ENCODE measurements around the gene TSPAN11. TPM values are rescaled to one million over a fixed set of nuclear protein-coding genes. Genes with fewer than 3 reads are reported as not detected.

TSPAN11 gene
- total and polyA plus RNA-seq, 2 donors (not counting 1 experiment from before 2014, with no cell fraction given): not detected

DNA sequence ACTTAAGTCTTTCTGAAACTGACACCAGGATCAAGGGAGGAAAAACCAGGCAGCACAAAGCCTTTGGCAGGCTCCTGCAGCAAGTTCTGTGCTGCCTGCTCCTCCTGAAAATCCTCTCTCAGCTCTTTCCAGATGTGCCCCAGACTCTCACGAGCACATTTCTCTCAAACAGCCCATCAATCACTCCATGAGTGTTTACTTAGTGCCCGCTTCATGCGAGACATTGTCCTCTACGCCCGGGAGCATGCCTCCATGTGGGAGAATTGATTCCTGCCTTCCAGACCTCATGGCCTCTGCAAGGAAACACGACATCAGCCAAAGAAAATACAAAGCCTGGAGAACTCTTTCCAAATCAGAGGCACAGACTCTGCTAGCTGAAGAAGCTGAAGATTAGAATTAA is 46.5 kb upstream of the TSPAN11 start:
- Histone ChIP-seq H3K79me2 (ENCODE audit: control insufficient read depth, insufficient read depth, low read length) (no peaks in the 10 kb centered on the region), H3K36me3 (replicated peaks in 1 of 2; ENCODE audit: control extremely low read depth in 1 of 2, control insufficient read depth in 1 of 2, extremely low read depth in 1 of 2, insufficient read depth in 2 of 2, low read length in 1 of 2) (no peaks in the 10 kb centered on the region), H3K27me3 (replicated peaks in 1 of 4; ENCODE audit: control extremely low read depth in 1 of 4, control insufficient read depth in 3 of 4, insufficient read depth in 4 of 4, low read length in 3 of 4) (peaks cover 0 to 11% (median 0%) of the 10 kb centered on the region in 4 experiments), H3K4me2 (replicated peaks; ENCODE audit: low read depth, low read length, poor library complexity, severe bottlenecking) (no peak overlapping the region), H3K4me3 (ENCODE audit: control extremely low read depth in 1 of 5, extremely low read depth in 1 of 5, insufficient read depth in 1 of 5, low read depth in 2 of 5, low read length in 4 of 5) (no peak overlapping the region), H3K4me1 (ENCODE audit: control insufficient read depth in 2 of 2, insufficient read depth in 2 of 2, low read length in 2 of 2) (no peaks in the 10 kb centered on the region), H2AFZ (ENCODE audit: insufficient read depth, low read depth, low read length, poor library complexity, severe bottlenecking) (no peak overlapping the region), H4K20me1 (ENCODE audit: control insufficient read depth, insufficient read depth, low read length, poor library complexity, severe bottlenecking) (no peaks in the 10 kb centered on the region), H3K9me3 (ENCODE audit: control extremely low read depth in 1 of 3, control insufficient read depth in 2 of 3, insufficient read depth in 1 of 3, low read length in 2 of 3) (no peaks in the 10 kb centered on the region), H3K9ac (ENCODE audit: low read length) (no peak overlapping the region), H3K27ac (ENCODE audit: low read length in 2 of 2) (no peak overlapping the region)
- peaks cover 27% of the 10 kb centered on the region for H3K27me3 Mint-ChIP-seq
- ChIA-PET CTCF (no interaction called here), POLR2A (no interaction called here)
- H3K4me3 Mint-ChIP-seq: no peak overlapping the region
- H3K4me1 Mint-ChIP-seq: no peaks in the 10 kb centered on the region
- intact Hi-C loops (cut with micrococcal nuclease): no loop called here
- ATAC-seq (ENCODE audit: low read depth): no peak
- no peak for TF ChIP-seq EZH2 (IDR thresholded peaks at IDR 0.05; ENCODE audit: borderline replicate concordance, insufficient read depth, low read depth, low read length, poor library complexity, severe bottlenecking)
- TF ChIP-seq, protein P1, sequence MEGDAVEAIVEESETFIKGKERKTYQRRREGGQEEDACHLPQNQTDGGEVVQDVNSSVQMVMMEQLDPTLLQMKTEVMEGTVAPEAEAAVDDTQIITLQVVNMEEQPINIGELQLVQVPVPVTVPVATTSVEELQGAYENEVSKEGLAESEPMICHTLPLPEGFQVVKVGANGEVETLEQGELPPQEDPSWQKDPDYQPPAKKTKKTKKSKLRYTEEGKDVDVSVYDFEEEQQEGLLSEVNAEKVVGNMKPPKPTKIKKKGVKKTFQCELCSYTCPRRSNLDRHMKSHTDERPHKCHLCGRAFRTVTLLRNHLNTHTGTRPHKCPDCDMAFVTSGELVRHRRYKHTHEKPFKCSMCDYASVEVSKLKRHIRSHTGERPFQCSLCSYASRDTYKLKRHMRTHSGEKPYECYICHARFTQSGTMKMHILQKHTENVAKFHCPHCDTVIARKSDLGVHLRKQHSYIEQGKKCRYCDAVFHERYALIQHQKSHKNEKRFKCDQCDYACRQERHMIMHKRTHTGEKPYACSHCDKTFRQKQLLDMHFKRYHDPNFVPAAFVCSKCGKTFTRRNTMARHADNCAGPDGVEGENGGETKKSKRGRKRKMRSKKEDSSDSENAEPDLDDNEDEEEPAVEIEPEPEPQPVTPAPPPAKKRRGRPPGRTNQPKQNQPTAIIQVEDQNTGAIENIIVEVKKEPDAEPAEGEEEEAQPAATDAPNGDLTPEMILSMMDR (IDR thresholded peaks at IDR 0.05): no peak
- no peak for DNase-seq
- no peaks in the 10 kb centered on the region for H3K9me3 Mint-ChIP-seq (ENCODE audit: insufficient read depth)
- no peak overlapping the region for H3K27ac Mint-ChIP-seq
- 30% methylated on average over 2 of the region's 6 CpGs for WGBS (ENCODE audit: insufficient coverage)

DNA sequence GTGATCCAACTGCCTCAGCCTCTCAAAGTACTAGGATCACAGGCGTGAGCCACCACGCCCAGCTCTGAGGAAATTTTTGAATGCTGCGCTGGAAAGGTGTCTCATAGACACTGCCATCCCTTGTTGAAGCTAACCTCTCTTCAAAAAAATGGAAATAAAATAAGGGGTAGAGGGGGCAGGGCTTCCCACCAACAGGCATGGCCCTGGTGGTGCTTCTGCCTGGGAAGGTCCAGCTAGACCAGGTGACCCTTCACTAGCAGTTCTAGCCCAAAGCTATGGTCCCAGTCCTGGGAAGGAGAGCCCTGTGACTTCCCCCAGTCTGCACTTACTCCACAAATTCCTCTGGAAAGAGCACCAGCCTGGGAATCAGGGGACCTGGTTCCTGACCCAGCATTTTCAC is 45.7 kb upstream of the TSPAN11 start:
- Histone ChIP-seq H3K4me1 (ENCODE audit: control insufficient read depth in 2 of 2, insufficient read depth in 2 of 2, low read length in 2 of 2) (no peaks in the 10 kb centered on the region), H3K27ac (ENCODE audit: low read length in 2 of 2) (no peak overlapping the region), H3K27me3 (replicated peaks in 1 of 4; ENCODE audit: control extremely low read depth in 1 of 4, control insufficient read depth in 3 of 4, insufficient read depth in 4 of 4, low read length in 3 of 4) (peaks cover 0 to 8% (median 0%) of the 10 kb centered on the region in 4 experiments), H3K4me3 (ENCODE audit: control extremely low read depth in 1 of 5, extremely low read depth in 1 of 5, insufficient read depth in 1 of 5, low read depth in 2 of 5, low read length in 4 of 5) (no peak overlapping the region), H4K20me1 (ENCODE audit: control insufficient read depth, insufficient read depth, low read length, poor library complexity, severe bottlenecking) (no peaks in the 10 kb centered on the region), H3K79me2 (ENCODE audit: control insufficient read depth, insufficient read depth, low read length) (no peaks in the 10 kb centered on the region), H3K9ac (ENCODE audit: low read length) (no peak overlapping the region), H3K36me3 (replicated peaks in 1 of 2; ENCODE audit: control extremely low read depth in 1 of 2, control insufficient read depth in 1 of 2, extremely low read depth in 1 of 2, insufficient read depth in 2 of 2, low read length in 1 of 2) (no peaks in the 10 kb centered on the region), H3K9me3 (ENCODE audit: control extremely low read depth in 1 of 3, control insufficient read depth in 2 of 3, insufficient read depth in 1 of 3, low read length in 2 of 3) (peaks cover 0 to 7% (median under 1%) of the 10 kb centered on the region in 3 donors), H2AFZ (ENCODE audit: insufficient read depth, low read depth, low read length, poor library complexity, severe bottlenecking) (no peak overlapping the region), H3K4me2 (replicated peaks; ENCODE audit: low read depth, low read length, poor library complexity, severe bottlenecking) (no peak overlapping the region)
- no peaks in the 10 kb centered on the region for H3K4me1 Mint-ChIP-seq
- ChIA-PET POLR2A (no interaction called here), CTCF (no interaction called here)
- H3K27ac Mint-ChIP-seq: no peak overlapping the region
- TF ChIP-seq, protein P1 (IDR thresholded peaks at IDR 0.05): no peak
- TF ChIP-seq EZH2 (IDR thresholded peaks at IDR 0.05; ENCODE audit: borderline replicate concordance, insufficient read depth, low read depth, low read length, poor library complexity, severe bottlenecking): no peak
- no CpG with 5 or more reads among the region's 3 CpGs for WGBS (ENCODE audit: insufficient coverage)
- H3K27me3 Mint-ChIP-seq: peaks cover 24% of the 10 kb centered on the region
- intact Hi-C loops (cut with micrococcal nuclease): no loop called here
- H3K9me3 Mint-ChIP-seq (ENCODE audit: insufficient read depth): no peaks in the 10 kb centered on the region
- no peak for DNase-seq
- no peak for ATAC-seq (ENCODE audit: low read depth)
- H3K4me3 Mint-ChIP-seq: no peak overlapping the region
